Measurements from ENCODE around the gene POLQ.
"Not testable (repeated sequence)": the region's sequence is repeated elsewhere in the genome, so short reads cannot be mapped to it uniquely, and the experiment has no call there.

The POLQ gene

DNA sequence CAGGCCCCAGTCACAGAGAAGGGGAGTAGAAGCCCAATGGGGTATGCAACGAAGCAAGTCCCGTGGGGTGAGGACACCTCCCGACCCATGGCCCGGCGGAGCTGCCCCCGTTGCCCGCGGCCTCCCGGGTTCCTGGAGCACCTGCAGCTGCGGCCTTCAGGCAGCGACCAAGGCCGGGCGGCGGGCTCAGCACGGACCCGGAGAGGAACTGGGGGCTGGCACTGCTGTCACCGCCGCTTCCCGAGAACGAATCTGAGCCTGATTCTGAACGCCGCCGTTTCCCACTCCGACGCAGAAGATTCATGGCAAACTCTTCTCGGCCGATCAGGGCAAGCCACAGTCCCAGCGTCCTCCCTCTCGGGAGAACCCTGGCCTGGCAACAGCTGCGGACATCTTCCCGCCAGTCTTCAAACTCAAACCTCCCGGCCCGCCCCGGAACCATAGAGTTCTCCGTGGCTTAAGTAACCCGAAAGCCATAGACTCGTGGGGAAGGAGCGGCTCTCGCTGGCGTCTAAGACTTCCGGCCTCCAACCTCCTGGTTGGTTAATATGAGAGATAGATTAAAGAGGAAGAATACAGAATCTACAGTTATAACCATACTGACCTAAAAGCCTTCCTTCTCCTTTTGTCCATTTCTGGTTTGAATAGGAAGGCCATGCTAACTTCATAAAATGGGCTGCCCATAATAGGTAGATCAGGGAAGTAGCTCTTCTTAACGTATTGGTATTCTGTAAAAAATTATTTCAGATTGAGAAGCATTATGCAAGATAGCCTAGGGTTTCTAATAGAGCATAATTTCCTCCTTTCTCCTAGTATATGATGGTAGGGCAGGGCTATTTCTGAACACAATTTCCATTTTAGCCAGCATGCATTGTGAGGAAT lies at the start of gene POLQ:
Gene POLQ, minus strand, starts transcription at position 415 of the 882 bp plus-strand sequence. Its CDS starts 111 bp downstream, at position 304.
- peak; percentile 78 for DNase-seq

- no peak for DNase-seq
Observed at GRCh38 chr3:121594850-121595249, 49.1 kb upstream of the POLQ start.

DNA sequence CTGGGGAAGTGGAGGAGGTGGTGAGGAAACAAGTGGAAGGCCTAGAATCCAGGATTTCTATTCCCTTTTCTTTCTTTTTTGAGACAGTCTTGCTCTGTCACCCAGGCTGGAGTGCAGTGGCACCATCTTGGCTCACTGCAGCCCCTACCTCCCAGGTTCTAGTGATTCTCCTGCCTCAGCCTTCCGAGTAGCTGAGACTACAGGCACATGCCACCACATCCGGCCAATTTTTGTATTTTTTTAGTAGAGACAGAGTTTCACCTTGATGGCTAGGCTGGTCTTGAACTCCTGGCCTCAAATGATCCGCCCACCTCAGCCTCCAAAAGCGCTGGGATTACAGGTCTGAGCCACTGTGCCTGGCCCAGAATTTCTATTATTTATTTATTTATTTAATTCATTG lies 48.0 kb upstream of the POLQ start:
- DNase-seq: not testable (repeated sequence)

GRCh38 chr3:121592856-121593702 lies 47.3 kb upstream of the POLQ start, which contains the start of gene FBXO40:
TSS of gene FBXO40 (plus strand) at chr3:121593379. CDS start at chr3:121620576, 27,197 bp downstream.
- no peak for DNase-seq

DNA sequence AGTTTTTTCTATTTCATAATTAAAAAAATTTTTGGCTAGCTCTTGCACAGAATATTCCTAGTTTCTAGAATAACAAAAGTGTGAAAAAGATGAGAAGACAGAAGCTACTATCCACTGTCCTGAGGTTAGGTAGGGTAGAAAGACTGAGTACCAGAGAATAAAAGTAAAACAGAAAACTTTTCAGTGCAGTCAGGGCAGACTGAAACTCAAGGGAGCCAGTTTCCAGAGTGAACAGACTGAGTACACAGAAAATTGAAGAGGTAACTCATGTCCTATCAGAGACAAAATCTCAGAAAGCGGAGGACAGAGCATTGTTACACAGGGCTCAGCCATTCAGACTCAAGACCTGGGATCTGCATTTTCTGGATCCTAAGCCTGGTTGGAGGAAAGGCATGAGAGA lies 38.6 kb upstream of the POLQ start:
- DNase-seq: no peak

- DNase-seq: no peak
Observed at GRCh38 chr3:121581691-121582090, 35.9 kb upstream of the POLQ start.

DNA sequence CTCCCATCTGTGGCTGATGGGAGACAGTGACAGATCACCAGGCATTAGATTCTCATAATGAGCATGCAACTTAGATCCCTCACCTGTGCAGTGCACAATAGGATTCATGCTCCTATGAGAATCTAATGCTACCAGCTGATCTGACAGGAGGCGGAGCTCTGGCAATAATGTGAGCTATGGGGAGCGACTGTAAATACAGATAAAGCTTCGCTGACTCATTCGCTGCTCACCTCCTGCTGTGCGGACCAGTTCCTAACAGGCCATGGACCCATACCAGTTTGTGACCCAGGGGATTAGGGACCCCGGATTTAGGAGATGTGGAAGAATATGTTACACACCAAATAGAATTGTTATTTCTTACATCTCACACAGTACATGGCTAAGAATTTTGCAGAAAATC lies 28.7 kb upstream of the POLQ start:
- DNase-seq: no peak

DNA sequence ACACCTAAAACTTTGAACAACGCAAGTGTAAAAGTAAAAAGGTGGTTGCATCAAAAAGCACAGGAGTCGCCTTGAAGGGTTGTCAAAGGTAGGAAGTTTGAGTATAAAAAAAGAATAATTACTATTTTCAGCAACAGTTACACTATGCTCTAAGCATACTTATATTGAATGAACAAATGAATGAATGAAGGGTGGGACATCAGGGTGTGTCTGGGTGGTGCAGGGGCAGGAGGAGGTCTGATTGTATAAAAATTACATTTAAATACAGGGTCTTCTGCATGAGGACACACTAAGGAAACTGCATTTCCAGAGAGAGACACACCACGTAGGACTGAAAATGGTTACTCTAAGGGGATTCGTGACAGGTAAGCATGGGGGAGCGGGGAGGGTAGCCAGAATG lies 21.9 kb upstream of the POLQ start, which contains the start of gene ARGFX:
Gene ARGFX, plus strand, starts transcription at position 301 of the 400 bp plus-strand sequence. CDS start 2,765 bp downstream, outside the sequence.
- DNase-seq: no peak

DNA sequence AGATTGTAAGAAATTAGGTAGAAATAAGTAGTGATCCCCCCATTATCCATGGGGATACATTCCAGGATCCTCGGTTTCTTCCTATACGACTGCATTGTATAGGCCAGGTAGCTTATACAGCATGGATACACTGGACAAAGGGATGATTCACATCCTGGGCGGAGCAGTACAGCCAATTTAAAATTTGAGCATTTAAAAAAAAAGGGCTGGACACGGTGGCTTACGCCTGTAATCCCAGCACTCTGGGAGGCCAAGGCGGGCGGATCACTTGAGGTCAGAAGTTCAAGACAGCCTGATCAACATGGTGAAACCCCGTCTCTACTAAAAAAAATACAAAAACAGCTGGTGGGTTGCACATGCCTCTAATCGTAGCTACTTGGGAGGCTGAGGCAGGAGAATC lies 21.0 kb upstream of the POLQ start:
- no peak for DNase-seq

DNA sequence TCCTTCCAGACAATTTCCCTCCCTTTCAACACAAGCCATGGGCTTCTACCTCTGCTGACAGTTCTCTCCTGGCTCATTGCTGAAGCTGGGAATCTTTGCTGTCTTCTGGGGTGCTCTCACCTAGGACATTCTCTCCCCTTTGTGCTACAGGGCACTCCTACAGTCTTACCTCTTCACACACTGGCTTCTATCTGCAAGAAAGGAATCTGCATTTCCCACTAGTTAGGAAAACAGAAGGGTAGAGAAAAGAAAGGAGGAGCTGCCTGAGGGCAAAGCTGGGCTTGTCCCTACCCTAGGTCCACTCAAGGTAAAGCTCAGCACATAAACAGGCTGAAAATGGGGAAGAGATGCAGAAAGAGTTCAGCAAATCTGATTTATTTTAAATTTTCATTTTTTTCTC lies 16.4 kb upstream of the POLQ start:
- DNase-seq: no peak

- no peak for DNase-seq
Observed at GRCh38 chr3:121557426-121557934, 11.7 kb upstream of the POLQ start.

DNA sequence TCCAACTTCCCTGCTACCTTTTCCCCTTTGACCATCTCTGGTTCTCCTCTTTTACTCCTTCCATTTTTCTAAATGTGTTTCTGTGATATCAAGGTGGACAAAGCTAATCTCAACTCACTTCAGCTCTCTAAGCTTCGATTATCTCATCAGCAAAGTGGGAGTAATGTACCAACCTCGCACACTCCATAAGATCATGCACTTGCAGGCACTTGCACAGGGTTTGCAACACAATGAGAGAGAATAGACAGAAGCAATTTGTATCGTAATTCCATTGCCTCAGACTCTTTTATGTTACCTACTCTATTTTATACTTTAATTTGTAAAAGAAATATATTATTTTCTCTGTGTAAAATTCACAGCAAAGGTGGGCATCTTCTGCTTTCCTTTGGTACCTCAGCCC lies 7.0 kb upstream of the POLQ start:
- DNase-seq: no peak

DNA sequence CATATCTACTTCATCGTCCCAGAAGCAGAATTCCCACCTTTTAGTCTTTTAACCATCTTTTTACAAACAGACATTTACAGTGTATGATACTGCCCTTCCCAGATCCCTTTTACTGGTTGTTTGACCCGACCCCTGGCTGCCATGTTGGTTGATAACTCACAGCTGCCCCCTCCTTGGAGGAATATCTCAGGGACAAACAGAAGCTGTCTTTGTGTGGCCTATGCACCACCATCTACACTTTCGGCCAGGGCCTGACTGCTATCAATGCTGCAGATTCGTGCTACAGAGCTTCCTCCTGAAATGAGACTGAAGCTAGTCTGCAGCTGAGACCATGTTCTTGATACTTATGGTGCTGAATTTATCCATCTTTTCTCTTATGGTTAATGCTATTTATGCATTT lies 6.6 kb upstream of the POLQ start:
- no peak for DNase-seq

DNA sequence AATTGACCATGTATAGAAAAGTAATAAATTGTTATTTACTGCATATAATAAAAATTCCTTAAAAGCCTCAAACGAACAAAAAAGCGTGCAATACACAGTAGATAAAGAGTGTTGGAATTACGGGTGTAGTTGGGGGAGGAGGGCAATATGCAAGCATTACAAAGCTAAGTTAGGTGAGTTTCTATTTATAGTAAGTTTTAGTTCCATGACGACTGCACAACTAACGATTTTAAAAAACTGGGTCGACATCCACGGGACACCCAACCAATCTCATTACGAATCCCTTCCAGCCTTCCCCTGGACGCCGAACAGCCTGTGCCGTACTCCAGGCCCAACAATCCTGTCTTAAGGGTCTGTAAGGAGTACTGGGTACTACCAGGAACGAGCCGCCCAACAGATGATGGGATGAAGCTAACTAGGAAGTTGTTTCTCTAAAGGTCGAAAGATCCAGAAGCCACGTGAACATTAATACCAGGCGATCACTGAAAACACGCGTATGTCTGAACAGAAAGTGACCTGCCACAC lies 677 bp downstream of the POLQ start:
- DNase-seq: no peak

DNA sequence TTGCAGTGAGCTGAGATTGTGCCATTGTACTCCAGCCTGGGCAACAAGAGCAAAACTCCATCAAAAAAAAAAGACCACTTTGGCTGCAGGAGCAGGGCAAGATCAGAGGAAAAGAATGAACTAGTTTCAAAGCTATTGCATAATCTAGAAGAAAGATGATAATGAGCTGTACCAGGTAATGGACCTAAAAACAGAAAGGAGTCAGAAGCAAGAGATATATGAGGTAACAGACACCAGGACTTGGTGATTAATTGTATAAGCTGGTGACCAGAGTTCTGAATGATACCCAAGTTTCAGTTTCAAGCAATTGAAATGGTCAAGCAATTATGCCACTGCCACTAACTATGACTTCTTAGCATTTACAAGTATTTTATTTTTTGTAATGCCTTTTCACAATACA lies 2.9 kb downstream of the POLQ start:
- DNase-seq: no peak

DNA sequence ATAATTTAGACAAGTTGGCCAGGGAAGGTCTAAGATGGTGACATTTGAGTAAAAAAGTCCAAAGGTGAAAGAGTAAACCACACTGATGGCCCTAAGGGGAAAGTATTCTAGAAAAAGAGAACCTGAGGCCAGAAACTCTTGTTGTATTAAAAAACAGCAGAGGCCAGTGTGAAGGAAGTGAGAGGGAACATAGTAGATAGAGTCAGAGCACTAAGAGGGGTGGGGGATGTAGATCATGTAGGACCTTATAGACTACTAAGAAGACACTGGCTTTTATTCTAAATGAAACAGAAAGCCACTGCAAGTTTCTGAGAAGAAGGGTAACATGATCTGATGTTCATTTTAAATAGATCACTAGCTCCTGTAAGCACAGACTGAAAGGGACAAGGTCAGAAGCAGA lies 14.5 kb downstream of the POLQ start:
- DNase-seq: no peak

DNA sequence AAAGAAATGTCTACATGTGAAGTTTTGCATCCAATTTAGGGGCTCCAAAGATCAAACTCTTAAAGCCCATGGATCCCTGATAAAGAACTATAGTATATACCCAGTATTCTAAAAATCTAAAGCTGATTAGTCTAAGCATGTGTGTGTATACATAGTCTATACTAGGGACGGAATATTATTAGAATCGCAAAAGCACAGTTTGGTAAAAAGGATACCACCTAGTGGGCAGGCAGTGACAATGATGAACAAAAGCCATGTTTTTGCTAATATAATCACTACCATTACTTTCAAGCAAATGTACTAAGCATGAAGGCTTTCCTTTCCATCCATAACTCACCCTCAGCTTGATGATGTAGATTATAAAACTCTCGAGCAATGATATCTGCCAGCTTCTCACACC lies 16.5 kb downstream of the POLQ start:
- no peak for DNase-seq

DNA sequence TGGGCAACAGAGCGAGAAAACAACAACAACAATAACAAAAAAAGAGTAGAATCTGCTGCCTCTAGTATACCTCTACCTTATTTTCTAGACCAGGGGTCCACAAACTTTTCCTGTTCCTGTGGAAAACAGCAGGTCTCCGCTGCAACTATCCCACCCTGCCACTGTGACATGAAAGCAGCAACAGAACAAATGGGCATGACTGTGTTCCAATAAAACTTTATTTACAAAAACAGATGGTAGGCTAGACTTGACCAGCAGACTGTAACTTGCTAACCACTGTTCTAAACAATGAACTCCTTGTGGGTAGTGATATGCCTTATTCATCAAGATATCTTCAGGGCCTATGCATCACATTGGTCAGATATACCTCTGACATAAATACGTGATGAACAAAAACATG lies 25.3 kb downstream of the POLQ start:
- DNase-seq: no peak

GRCh38 chr3:121517953-121518655 lies 27.7 kb downstream of the POLQ start:
- DNase-seq: no peak

DNA sequence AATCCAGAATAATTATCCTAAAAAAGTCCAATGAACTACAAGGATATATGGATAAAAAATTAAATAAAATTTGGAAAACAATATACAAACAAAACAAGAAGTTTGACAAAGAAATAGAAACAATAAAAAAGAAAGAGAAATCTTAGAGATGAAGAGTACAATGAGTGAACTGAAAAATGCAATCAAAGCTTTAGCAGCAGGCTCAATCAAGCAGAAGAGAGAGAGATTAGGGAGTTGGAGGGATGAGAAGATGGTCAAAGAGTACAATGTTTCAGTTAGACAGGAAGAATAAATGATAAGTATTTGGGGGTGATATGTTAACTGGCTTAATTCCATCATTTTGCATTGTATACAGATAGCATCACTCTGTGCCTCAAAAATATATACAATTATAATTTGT lies 29.9 kb downstream of the POLQ start:
- no peak for DNase-seq

DNA sequence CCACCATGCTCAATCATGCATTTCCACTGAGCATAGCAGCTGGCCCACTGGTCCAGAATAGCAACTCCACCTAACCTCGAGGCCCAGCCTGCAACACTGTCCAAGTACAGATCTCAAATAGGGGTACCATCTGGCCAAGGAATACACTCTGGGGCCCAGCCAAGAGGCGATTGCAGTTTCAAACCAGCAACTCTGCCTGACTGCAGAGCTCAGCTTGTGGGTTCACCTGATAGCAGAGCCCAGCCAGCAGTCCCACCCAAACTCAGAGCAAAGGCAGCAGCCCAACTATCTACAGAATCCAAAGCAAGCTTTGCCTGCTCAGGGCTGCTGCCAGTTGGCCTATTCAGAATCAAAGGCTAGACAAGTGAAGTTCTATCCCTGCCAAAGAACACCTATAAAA lies 30.5 kb downstream of the POLQ start:
- DNase-seq: no peak

DNA sequence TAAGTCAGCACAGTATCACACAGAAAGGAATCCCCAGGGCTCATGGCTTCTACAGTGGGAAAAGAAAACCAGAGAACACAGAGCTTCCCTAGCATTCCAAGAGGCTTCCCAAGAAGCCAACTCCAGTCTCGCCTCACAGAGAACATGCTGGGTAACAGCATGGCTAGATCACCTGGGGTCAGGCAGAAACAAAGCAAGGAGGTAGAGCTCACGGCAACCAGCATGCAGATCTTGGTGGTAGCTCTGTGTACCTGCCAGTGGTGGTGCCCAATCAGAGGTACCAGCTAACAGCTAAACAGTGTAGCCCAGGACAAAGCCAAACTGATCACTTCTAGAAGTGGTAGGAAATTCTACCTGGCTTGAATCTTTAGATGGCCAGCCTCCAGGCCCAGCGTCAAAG lies 31.3 kb downstream of the POLQ start:
- no peak for DNase-seq

DNA sequence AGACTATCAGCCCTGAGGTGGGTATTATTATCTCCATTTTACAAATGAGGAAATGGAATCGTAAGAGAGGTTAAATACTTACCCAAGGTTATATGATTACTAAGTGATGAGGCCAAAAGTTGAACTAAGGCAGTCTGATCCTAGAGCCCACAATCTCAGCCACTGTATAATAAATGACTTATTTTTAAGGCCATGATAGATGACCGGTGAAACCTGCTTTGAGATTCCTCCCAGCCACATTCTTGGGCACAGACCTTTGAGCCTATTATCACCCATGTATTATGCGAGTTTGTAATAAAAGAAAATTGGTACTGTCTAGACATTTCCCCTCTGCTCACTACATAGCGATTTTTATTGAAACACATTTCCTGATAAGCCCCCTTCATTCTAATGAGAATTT lies 37.4 kb downstream of the POLQ start:
- no peak for DNase-seq

Data from NCI-H748 treated with DMSO at 0.1 percent for 48 hours (cell line).